Coronary artery (tissue), 2 donors: ENCODE data around the gene GATAD2A.

Experiments
- DNase-seq: peaks from one replicate; pipeline ENCODE4 v3.0.0-alpha.2; 2017; ENCODE audit warnings: low spot score
- H3K27ac ChIP-seq, 2 donors: fragments of 200-600 bp; sonication (generic); one replicate each; pipeline ENCODE4 v1.5.1; 2016 to 2019
- H3K4me3 ChIP-seq: fragments of 200-600 bp; sonication (generic); 2 replicates; pipeline ENCODE4 v1.5.1; 2016; ENCODE audit warnings: mild to moderate bottlenecking, moderate library complexity
- TF ChIP-seq, protein P1 (sequence below): fragments of 200-600 bp; sonication (generic); IDR thresholded peaks from one replicate; pipeline ENCODE4 v1.5.1; 2019; ENCODE audit warnings: antibody characterized with exemption

Gene GATAD2A

GRCh38 chr19:19493841-19494546 lies 88.5 kb downstream of the GATAD2A start:
- Histone ChIP-seq H3K4me3 (no peak overlapping the region), H3K27ac (no peak overlapping the region)
- no peak for DNase-seq
- TF ChIP-seq, protein P1, sequence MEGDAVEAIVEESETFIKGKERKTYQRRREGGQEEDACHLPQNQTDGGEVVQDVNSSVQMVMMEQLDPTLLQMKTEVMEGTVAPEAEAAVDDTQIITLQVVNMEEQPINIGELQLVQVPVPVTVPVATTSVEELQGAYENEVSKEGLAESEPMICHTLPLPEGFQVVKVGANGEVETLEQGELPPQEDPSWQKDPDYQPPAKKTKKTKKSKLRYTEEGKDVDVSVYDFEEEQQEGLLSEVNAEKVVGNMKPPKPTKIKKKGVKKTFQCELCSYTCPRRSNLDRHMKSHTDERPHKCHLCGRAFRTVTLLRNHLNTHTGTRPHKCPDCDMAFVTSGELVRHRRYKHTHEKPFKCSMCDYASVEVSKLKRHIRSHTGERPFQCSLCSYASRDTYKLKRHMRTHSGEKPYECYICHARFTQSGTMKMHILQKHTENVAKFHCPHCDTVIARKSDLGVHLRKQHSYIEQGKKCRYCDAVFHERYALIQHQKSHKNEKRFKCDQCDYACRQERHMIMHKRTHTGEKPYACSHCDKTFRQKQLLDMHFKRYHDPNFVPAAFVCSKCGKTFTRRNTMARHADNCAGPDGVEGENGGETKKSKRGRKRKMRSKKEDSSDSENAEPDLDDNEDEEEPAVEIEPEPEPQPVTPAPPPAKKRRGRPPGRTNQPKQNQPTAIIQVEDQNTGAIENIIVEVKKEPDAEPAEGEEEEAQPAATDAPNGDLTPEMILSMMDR = no peak

DNA sequence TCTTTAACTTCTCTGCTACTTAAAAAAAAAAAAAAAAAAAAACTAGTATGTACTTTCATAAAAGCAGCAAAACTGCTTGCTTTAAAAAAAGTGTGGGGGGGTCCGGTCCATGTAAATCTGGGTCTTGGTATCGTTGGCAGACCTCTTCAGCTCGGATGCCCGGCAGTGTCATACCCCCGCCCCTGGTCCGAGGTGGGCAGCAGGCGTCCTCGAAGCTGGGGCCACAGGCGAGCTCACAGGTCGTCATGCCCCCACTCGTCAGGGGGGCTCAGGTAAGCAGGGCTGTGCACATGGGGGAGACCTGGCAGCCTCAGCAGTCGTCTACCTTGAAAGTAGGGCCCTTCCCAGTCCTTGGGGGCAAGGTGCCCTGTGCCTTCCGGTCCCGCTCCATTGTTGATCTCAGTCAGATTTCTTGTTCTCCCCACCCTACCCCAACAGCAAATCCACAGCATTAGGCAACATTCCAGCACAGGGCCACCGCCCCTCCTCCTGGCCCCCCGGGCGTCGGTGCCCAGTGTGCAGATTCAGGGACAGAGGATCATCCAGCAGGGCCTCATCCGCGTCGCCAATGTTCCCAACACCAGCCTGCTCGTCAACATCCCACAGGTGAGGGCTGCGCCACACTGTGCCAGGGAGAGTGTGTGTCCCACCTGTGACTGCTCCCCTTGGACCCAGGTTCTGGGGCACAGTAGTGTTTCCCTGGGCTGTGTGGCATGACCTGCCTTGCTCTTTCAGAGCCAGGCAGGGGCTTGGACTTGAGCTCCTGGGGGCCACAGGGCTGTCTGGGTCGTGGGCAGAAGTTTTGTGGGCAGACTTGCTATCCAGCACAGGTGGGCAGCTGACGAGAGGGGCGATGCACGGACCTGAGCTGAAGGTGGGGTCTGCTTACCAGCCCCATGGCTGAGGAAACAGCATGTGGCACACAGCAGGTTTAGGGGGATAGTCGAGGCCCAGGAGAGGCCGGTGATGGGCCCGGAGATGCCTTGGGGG lies 90.4 kb downstream of the GATAD2A start:
- TF ChIP-seq, protein P1 = no peak
- no peak overlapping the region for H3K4me3 ChIP-seq
- no peak overlapping the region for H3K27ac ChIP-seq
- DNase-seq = no peak

GRCh38 chr19:19498255-19498991 lies 92.9 kb downstream of the GATAD2A start:
- no peak for DNase-seq
- TF ChIP-seq, protein P1 = no peak
- no peak overlapping the region for H3K27ac ChIP-seq
- H3K4me3 ChIP-seq = no peak overlapping the region

DNA sequence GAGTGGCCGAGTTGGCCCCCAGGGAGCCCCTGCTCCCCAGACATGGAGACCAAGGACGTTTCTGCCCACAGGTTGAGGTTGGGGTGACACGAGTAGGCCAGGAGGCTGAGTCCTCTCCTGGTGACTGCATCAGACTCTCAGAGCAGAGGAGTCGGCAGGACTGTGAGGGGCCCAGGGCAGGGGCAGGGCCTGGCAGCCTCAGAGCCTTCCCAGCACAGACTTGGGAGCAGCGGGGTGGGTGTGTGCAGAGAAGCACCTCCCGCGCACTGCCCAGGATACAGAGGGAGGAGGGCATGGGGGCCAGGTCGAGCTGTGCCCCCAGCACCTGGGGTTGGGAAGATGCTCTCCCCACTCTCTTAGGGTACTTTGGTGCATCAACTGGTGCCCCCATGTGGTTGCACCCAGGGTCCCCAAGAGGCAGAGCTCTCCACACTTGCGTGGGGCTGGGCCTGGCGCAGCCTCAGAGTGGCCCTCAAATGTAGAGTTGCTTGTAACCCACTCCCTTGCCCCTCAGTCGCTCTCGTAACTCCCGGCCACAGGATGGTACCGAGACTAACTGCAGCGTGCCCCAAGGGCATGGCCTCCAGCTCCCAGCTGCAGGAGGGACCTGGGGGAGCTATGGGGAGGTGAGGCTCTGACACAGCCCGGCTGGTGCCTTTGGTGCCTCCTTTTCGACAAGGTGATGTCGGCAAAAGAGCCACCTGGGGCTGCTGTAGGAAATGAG lies 94.0 kb downstream of the GATAD2A start:
- DNase-seq = no peak
- TF ChIP-seq, protein P1 = no peak
- Histone ChIP-seq H3K27ac (no peak overlapping the region), H3K4me3 (no peak overlapping the region)

- H3K4me3 ChIP-seq = no peak overlapping the region
- TF ChIP-seq, protein P1 = no peak
- DNase-seq = no peak
- H3K27ac ChIP-seq = no peak overlapping the region
Measured at GRCh38 chr19:19500975-19501644, 95.6 kb downstream of the GATAD2A start.

DNA sequence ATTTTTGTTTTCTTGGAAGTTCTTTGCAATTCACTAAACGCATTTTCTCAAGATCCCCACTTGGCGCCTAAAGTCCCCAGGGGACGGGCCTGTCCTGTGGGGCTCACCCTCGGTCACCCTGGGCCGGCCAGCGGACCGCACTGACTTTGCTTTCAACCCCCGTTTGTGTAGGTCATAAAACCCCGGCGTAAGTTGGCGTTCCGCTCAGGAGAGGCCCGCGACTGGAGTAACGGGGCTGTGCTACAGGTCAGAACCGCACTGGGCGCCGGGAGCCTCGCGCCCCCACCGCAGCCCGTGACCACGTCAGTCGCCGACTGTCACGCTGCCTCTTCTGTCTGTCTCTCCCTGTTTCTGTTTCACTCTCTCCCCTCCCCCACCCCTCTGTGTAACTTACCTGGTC lies 96.3 kb downstream of the GATAD2A start:
- no peak for DNase-seq
- Histone ChIP-seq H3K27ac (no peak overlapping the region), H3K4me3 (no peak overlapping the region)
- TF ChIP-seq, protein P1 = no peak
